ENCODE results near the gene ZNF148.
"Not testable (repeated sequence)": the region's sequence is repeated elsewhere in the genome, so short reads cannot be mapped to it uniquely, and the experiment has no call there.

Gene ZNF148

GRCh38 chr3:125395091-125395490 lies 20.0 kb upstream of the ZNF148 start:
- no peaks in the 10 kb centered on the region for H3K36me3 ChIP-seq (ENCODE audit: control insufficient read depth, insufficient read depth, low read length)
- H3K4me1 ChIP-seq (ENCODE audit: control insufficient read depth, insufficient read depth, low read length, poor library complexity, severe bottlenecking) = no peaks in the 10 kb centered on the region
- H3K4me3 ChIP-seq (ENCODE audit: extremely low read depth, insufficient read depth, low read length, poor library complexity, severe bottlenecking) = no peak overlapping the region
- no peaks in the 10 kb centered on the region for H3K9me3 ChIP-seq (ENCODE audit: control insufficient read depth, low read length)
- no peak overlapping the region for H3K27ac ChIP-seq (ENCODE audit: low read depth, low read length, severe bottlenecking)
- WGBS, 2 experiments (ENCODE audit: insufficient coverage in 2 of 2) = 89% methylated on average over 1 to 2 of the region's 2 CpGs

- H3K4me1 ChIP-seq (ENCODE audit: control insufficient read depth, insufficient read depth, low read length, poor library complexity, severe bottlenecking) = no peaks in the 10 kb centered on the region
- WGBS, 2 experiments (ENCODE audit: insufficient coverage in 2 of 2) = 88 to 90% methylated on average over 2 of the region's 3 CpGs
- no peak overlapping the region for H3K27ac ChIP-seq (ENCODE audit: low read depth, low read length, severe bottlenecking)
- H3K4me3 ChIP-seq (ENCODE audit: extremely low read depth, insufficient read depth, low read length, poor library complexity, severe bottlenecking) = no peak overlapping the region
- no peaks in the 10 kb centered on the region for H3K36me3 ChIP-seq (ENCODE audit: control insufficient read depth, insufficient read depth, low read length)
- H3K9me3 ChIP-seq (ENCODE audit: control insufficient read depth, low read length) = no peaks in the 10 kb centered on the region
Observed at GRCh38 chr3:125394406-125394805, 19.3 kb upstream of the ZNF148 start.

- Histone ChIP-seq H3K4me1 (ENCODE audit: control insufficient read depth, insufficient read depth, low read length, poor library complexity, severe bottlenecking) (no peaks in the 10 kb centered on the region), H3K36me3 (ENCODE audit: control insufficient read depth, insufficient read depth, low read length) (no peaks in the 10 kb centered on the region), H3K27ac (ENCODE audit: low read depth, low read length, severe bottlenecking) (no peak overlapping the region), H3K4me3 (ENCODE audit: extremely low read depth, insufficient read depth, low read length, poor library complexity, severe bottlenecking) (no peak overlapping the region), H3K9me3 (ENCODE audit: control insufficient read depth, low read length) (no peaks in the 10 kb centered on the region)
- 93 to 95% methylated on average over 7 of the region's 7 CpGs for WGBS, 2 experiments (ENCODE audit: insufficient coverage in 2 of 2)
Observed at GRCh38 chr3:125389282-125389681, 14.2 kb upstream of the ZNF148 start.

- H3K4me1 ChIP-seq (ENCODE audit: control insufficient read depth, insufficient read depth, low read length, poor library complexity, severe bottlenecking); H3K9me3 ChIP-seq (ENCODE audit: control insufficient read depth, low read length); H3K27ac ChIP-seq (ENCODE audit: low read depth, low read length, severe bottlenecking); H3K36me3 ChIP-seq (ENCODE audit: control insufficient read depth, insufficient read depth, low read length); H3K4me3 ChIP-seq (ENCODE audit: extremely low read depth, insufficient read depth, low read length, poor library complexity, severe bottlenecking): not testable (repeated sequence)
- 94% methylated on average over 3 to 5 of the region's 5 CpGs for WGBS, 2 experiments (ENCODE audit: insufficient coverage in 2 of 2)
Observed at GRCh38 chr3:125388369-125388768, 13.2 kb upstream of the ZNF148 start.

- Histone ChIP-seq H3K9me3 (ENCODE audit: control insufficient read depth, low read length) (no peaks in the 10 kb centered on the region), H3K27ac (ENCODE audit: low read depth, low read length, severe bottlenecking) (no peak overlapping the region), H3K4me3 (ENCODE audit: extremely low read depth, insufficient read depth, low read length, poor library complexity, severe bottlenecking) (no peak overlapping the region), H3K36me3 (ENCODE audit: control insufficient read depth, insufficient read depth, low read length) (no peaks in the 10 kb centered on the region), H3K4me1 (ENCODE audit: control insufficient read depth, insufficient read depth, low read length, poor library complexity, severe bottlenecking) (no peaks in the 10 kb centered on the region)
- WGBS, 2 experiments (ENCODE audit: insufficient coverage in 2 of 2) = 89% methylated on average over 4 of the region's 4 CpGs
Observed at GRCh38 chr3:125386811-125387210, 11.7 kb upstream of the ZNF148 start.

DNA sequence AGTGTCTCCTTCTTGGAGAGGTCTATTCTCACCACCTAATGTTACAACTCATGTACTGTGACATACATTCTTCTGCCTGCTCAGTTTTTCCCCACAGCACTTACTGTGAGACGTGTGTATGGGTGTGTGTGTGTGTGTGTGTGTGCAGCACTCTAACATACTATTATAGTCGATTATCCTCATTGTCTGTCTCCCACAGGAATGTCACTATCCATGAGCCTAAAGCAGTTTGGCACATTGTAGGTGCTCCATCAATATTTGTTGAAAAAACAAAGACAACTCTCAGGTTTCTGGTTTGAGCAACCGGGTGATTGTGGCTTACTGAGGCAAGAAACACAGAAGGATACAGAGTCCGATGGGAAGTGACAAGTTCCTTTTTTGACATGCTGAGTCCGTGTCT lies 8.6 kb upstream of the ZNF148 start:
- WGBS, 2 experiments (ENCODE audit: insufficient coverage in 2 of 2) = 83 to 88% methylated on average over 3 of the region's 5 CpGs
- Histone ChIP-seq H3K27ac (ENCODE audit: low read depth, low read length, severe bottlenecking) (no peak overlapping the region), H3K36me3 (ENCODE audit: control insufficient read depth, insufficient read depth, low read length) (no peaks in the 10 kb centered on the region), H3K4me1 (ENCODE audit: control insufficient read depth, insufficient read depth, low read length, poor library complexity, severe bottlenecking) (no peaks in the 10 kb centered on the region), H3K9me3 (ENCODE audit: control insufficient read depth, low read length) (no peaks in the 10 kb centered on the region), H3K4me3 (ENCODE audit: extremely low read depth, insufficient read depth, low read length, poor library complexity, severe bottlenecking) (no peak overlapping the region)

- 83% methylated on average over 1 of the region's 1 CpG; no CpG with 5 or more reads in 1 of the 2 experiments for WGBS, 2 experiments (ENCODE audit: insufficient coverage in 2 of 2)
- Histone ChIP-seq H3K4me3 (ENCODE audit: extremely low read depth, insufficient read depth, low read length, poor library complexity, severe bottlenecking) (no peak overlapping the region), H3K36me3 (ENCODE audit: control insufficient read depth, insufficient read depth, low read length) (no peaks in the 10 kb centered on the region), H3K27ac (ENCODE audit: low read depth, low read length, severe bottlenecking) (no peak overlapping the region), H3K4me1 (ENCODE audit: control insufficient read depth, insufficient read depth, low read length, poor library complexity, severe bottlenecking) (no peaks in the 10 kb centered on the region), H3K9me3 (ENCODE audit: control insufficient read depth, low read length) (no peaks in the 10 kb centered on the region)
Observed at GRCh38 chr3:125382298-125382697, 7.2 kb upstream of the ZNF148 start.

GRCh38 chr3:125381743-125382142 lies 6.6 kb upstream of the ZNF148 start:
- Histone ChIP-seq H3K4me1 (ENCODE audit: control insufficient read depth, insufficient read depth, low read length, poor library complexity, severe bottlenecking) (no peaks in the 10 kb centered on the region), H3K9me3 (ENCODE audit: control insufficient read depth, low read length) (no peaks in the 10 kb centered on the region), H3K36me3 (ENCODE audit: control insufficient read depth, insufficient read depth, low read length) (no peaks in the 10 kb centered on the region), H3K4me3 (ENCODE audit: extremely low read depth, insufficient read depth, low read length, poor library complexity, severe bottlenecking) (no peak overlapping the region), H3K27ac (ENCODE audit: low read depth, low read length, severe bottlenecking) (no peak overlapping the region)
- 91 to 94% methylated on average over 5 of the region's 5 CpGs for WGBS, 2 experiments (ENCODE audit: insufficient coverage in 2 of 2)

DNA sequence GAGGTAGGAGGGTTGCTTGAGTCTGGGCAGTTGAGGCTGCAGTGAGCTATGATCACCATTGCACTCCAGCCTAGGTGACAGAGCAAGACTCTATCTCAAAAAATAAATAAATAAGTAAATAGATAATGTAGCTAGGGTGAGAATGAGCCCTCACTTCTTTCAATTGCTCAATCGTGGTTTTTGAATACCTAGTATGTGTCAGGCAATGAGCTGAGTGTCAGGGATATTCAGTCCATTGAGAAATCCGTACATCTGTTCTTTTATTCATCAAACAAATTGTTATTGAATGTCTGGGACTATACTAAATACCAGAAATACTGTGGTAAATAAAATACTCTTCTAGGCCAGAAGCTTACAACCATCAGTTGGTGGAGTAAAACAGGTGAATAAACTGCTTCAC lies 6.2 kb upstream of the ZNF148 start:
- H3K36me3 ChIP-seq (ENCODE audit: control insufficient read depth, insufficient read depth, low read length) = no peaks in the 10 kb centered on the region
- no CpG with 5 or more reads among the region's 2 CpGs for WGBS, 2 experiments (ENCODE audit: insufficient coverage in 2 of 2)
- no peaks in the 10 kb centered on the region for H3K9me3 ChIP-seq (ENCODE audit: control insufficient read depth, low read length)
- no peaks in the 10 kb centered on the region for H3K4me1 ChIP-seq (ENCODE audit: control insufficient read depth, insufficient read depth, low read length, poor library complexity, severe bottlenecking)
- no peak overlapping the region for H3K4me3 ChIP-seq (ENCODE audit: extremely low read depth, insufficient read depth, low read length, poor library complexity, severe bottlenecking)
- no peak overlapping the region for H3K27ac ChIP-seq (ENCODE audit: low read depth, low read length, severe bottlenecking)

DNA sequence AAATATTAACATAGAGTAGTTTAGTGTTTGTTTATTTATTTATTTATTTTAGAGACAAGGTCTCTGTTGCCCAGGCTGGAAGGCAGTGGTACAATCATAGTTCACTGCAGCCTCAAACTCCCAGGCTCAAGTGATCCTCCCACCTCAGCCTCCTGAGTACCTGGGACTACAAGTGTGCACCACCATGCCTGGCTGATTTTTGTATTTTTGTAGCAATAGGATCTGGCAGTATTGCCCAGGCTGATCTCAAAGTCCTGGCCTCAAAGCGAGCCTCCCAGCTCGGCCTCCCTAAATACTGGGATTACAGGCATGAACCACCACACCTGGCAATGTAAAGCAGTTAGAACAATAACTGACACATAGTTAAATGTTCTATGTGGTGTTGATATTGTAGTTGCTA lies 4.4 kb upstream of the ZNF148 start:
- Histone ChIP-seq H3K4me1 (ENCODE audit: control insufficient read depth, insufficient read depth, low read length, poor library complexity, severe bottlenecking) (no peaks in the 10 kb centered on the region), H3K9me3 (ENCODE audit: control insufficient read depth, low read length) (no peaks in the 10 kb centered on the region), H3K27ac (ENCODE audit: low read depth, low read length, severe bottlenecking) (no peak overlapping the region), H3K36me3 (ENCODE audit: control insufficient read depth, insufficient read depth, low read length) (no peaks in the 10 kb centered on the region), H3K4me3 (ENCODE audit: extremely low read depth, insufficient read depth, low read length, poor library complexity, severe bottlenecking) (no peak overlapping the region)
- 92% methylated on average over 2 of the region's 2 CpGs; no CpG with 5 or more reads in 1 of the 2 experiments for WGBS, 2 experiments (ENCODE audit: insufficient coverage in 2 of 2)

DNA sequence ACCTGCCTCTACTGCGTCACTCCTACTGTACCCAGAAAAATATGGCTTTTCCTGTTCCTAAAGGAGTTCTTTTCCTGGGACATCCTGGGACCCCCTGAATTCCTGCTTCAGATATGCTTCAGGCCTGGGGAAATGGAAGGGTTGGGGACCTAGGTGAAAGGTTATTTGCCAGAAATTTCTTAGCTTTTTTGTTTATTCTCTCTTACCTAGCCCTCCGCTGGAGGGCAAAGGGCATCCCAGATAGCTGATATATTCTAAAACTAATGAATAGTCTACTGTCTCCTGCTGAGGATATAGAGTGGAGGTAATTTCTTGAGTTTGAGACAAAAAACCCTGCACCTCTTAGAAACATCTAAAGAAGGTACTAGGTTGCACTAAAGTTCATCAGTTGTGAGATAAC lies 3.6 kb upstream of the ZNF148 start:
- 86% methylated on average over 1 of the region's 2 CpGs; no CpG with 5 or more reads in 1 of the 2 experiments for WGBS, 2 experiments (ENCODE audit: insufficient coverage in 2 of 2)
- Histone ChIP-seq H3K9me3 (ENCODE audit: control insufficient read depth, low read length) (no peaks in the 10 kb centered on the region), H3K4me1 (ENCODE audit: control insufficient read depth, insufficient read depth, low read length, poor library complexity, severe bottlenecking) (no peaks in the 10 kb centered on the region), H3K36me3 (ENCODE audit: control insufficient read depth, insufficient read depth, low read length) (no peaks in the 10 kb centered on the region), H3K27ac (ENCODE audit: low read depth, low read length, severe bottlenecking) (no peak overlapping the region), H3K4me3 (ENCODE audit: extremely low read depth, insufficient read depth, low read length, poor library complexity, severe bottlenecking) (no peak overlapping the region)
